Measurements from ENCODE around the gene SLC2A6. TPM values are rescaled to one million over a fixed set of nuclear protein-coding genes. Genes with fewer than 3 reads are reported as not detected.
A peak's percentile ranks its signal among the peaks of the same experiment; 100 is the strongest.

SLC2A6 gene
- total RNA-seq, 1 donor from 2014 or later: 8.7 TPM

DNA sequence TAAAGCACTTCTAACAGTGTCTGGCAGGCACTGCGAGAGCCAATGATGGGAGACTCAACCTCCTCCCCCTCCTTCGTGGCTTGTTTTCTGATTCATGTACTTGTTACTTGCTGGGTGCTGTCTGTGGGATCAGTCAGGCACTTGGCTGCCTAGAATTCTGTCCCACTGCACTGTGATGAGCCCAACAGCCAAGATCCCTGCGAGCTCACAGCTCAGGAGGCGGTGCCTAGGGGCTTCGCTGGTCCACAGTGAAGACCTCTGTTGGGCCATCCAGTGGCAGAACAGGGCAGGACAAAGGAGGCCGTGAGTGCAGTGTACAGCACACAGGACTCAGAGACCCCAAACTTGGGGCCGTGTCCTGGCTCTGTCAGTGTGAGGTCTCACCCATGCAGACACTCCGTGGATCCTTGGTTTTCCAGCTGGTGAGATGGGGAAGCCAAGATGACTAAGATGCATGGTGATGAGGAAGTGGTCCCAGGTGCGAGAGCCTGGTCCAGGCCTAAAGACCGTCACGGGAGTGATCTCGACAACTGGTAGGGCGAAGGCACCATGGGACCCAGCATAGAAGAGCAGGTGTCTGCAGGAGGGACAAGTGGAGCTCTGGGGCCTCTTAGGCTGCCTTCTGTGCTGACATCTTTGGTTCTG, 26.4 kb upstream of the SLC2A6 start:
- Histone ChIP-seq H3K9me3 (peaks cover 12 to 20% of the 10 kb centered on the region in 2 donors), H3K36me3 (no peaks in the 10 kb centered on the region), H3K4me3 (no peak overlapping the region), H3K27ac (peak overlapping the region in 1 of 2 donors; percentile 22), H3K27me3 (no peaks in the 10 kb centered on the region), H3K4me1 (peaks cover 0 to 17% of the 10 kb centered on the region in 2 donors)
- intact Hi-C loops (cut with DNase I): no loop called here
- TF ChIP-seq, protein P1, sequence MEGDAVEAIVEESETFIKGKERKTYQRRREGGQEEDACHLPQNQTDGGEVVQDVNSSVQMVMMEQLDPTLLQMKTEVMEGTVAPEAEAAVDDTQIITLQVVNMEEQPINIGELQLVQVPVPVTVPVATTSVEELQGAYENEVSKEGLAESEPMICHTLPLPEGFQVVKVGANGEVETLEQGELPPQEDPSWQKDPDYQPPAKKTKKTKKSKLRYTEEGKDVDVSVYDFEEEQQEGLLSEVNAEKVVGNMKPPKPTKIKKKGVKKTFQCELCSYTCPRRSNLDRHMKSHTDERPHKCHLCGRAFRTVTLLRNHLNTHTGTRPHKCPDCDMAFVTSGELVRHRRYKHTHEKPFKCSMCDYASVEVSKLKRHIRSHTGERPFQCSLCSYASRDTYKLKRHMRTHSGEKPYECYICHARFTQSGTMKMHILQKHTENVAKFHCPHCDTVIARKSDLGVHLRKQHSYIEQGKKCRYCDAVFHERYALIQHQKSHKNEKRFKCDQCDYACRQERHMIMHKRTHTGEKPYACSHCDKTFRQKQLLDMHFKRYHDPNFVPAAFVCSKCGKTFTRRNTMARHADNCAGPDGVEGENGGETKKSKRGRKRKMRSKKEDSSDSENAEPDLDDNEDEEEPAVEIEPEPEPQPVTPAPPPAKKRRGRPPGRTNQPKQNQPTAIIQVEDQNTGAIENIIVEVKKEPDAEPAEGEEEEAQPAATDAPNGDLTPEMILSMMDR (IDR thresholded peaks at IDR 0.05): no peak
- no peak for DNase-seq (ENCODE audit: low spot score in 2 of 2)

DNA sequence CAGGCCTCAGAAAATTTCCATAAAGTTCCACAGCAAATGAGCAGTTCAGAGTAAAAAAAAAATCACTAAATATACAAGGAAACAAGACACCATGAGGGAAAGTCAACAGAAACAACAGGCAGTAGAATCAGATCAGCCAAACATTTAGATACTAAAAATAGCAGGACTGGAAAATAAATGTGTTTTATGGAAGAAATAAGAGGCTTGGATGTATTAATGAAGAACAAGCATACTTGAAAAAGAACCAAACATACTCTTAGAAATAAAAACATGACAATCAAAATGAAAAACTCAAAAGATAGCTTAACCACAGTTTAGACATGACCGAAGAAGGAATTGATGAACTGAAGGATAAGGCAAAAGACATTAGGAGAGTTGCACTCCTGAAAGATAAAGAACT, 23.2 kb upstream of the SLC2A6 start:
- intact Hi-C loops (cut with DNase I): no loop called here

DNA sequence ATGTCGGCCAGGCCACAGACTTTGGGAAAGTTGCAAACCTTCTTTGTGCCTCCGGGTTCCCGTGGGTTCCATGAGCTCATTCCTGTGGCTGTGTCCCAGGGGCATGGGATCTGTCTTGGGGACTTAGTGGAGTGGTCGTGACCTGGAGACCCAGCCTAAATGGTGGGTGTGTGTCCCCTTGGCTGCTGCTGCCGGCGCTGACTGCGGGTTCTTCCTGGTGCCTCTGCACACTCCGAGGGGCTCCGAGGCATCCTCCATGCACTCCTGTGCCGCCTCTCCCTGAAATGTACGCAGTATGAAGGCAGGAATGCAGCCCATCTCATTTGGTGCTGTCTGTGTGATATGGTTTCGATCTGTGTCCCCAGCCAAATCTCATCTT, 21.0 kb upstream of the SLC2A6 start:
- TF ChIP-seq, protein P1 (IDR thresholded peaks at IDR 0.05): no peak
- no peak overlapping the region for H3K27ac ChIP-seq
- H3K4me1 ChIP-seq: no peaks in the 10 kb centered on the region
- intact Hi-C loops (cut with DNase I): no loop called here
- peaks cover 12 to 20% of the 10 kb centered on the region in 2 donors for H3K9me3 ChIP-seq
- no peaks in the 10 kb centered on the region for H3K27me3 ChIP-seq
- DNase-seq (ENCODE audit: low spot score in 2 of 2): no peak
- no peaks in the 10 kb centered on the region for H3K36me3 ChIP-seq
- H3K4me3 ChIP-seq: no peak overlapping the region

More for the DNA sequence above, 23.2 kb upstream of the SLC2A6 start:
- Histone ChIP-seq H3K36me3 (no peaks in the 10 kb centered on the region), H3K4me3 (no peak overlapping the region), H3K27me3 (no peaks in the 10 kb centered on the region), H3K27ac (no peak overlapping the region), H3K4me1 (peaks cover 0 to 12% of the 10 kb centered on the region in 2 donors), H3K9me3 (peaks cover 12 to 20% of the 10 kb centered on the region in 2 donors)
- TF ChIP-seq, protein P1 (IDR thresholded peaks at IDR 0.05): no peak
- no peak for DNase-seq (ENCODE audit: low spot score in 2 of 2)

DNA sequence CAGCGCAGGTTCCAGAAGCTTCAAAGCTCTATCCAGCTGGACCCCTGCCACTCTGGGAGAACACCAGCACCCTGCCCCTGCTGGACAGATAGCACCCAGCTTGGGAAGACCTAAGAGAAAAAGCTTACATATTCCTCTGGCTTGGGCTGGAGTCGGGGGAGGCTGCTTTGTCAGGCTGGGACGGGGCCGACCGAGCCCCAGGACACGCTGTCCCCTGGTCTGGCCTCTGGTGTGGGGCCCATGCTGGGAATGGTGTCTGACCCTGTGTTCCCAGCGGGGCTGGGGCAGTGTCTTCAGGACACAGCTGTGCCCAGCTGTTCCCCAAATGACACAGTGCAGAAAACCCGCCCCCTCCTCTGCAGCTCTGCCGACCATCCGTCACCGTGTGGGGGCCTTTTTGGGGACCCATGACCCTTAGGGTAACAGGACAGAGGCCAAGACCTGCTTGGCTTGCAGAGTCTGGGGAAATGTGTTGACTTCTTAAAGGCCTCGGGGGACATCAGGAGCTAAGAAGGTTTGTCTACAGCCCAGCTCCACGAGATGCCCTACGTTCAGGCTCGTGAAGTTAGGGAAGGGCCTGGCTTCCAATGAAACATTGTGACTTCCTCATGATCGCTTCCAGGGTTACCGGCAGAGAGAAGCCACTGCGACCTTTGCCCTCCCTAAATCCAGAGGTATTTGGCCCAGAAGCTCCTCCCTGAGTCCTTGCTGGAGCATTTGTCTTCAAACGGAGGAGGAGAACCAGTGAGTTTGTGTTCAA, 20.4 kb upstream of the SLC2A6 start:
- Histone ChIP-seq H3K36me3 (no peaks in the 10 kb centered on the region), H3K27ac (no peak overlapping the region), H3K4me1 (no peaks in the 10 kb centered on the region), H3K27me3 (no peaks in the 10 kb centered on the region), H3K4me3 (no peak overlapping the region), H3K9me3 (peaks cover 12 to 20% of the 10 kb centered on the region in 2 donors)
- TF ChIP-seq, protein P1 (IDR thresholded peaks at IDR 0.05): no peak
- no peak for DNase-seq (ENCODE audit: low spot score in 2 of 2)
- intact Hi-C loops (cut with DNase I): no loop called here

DNA sequence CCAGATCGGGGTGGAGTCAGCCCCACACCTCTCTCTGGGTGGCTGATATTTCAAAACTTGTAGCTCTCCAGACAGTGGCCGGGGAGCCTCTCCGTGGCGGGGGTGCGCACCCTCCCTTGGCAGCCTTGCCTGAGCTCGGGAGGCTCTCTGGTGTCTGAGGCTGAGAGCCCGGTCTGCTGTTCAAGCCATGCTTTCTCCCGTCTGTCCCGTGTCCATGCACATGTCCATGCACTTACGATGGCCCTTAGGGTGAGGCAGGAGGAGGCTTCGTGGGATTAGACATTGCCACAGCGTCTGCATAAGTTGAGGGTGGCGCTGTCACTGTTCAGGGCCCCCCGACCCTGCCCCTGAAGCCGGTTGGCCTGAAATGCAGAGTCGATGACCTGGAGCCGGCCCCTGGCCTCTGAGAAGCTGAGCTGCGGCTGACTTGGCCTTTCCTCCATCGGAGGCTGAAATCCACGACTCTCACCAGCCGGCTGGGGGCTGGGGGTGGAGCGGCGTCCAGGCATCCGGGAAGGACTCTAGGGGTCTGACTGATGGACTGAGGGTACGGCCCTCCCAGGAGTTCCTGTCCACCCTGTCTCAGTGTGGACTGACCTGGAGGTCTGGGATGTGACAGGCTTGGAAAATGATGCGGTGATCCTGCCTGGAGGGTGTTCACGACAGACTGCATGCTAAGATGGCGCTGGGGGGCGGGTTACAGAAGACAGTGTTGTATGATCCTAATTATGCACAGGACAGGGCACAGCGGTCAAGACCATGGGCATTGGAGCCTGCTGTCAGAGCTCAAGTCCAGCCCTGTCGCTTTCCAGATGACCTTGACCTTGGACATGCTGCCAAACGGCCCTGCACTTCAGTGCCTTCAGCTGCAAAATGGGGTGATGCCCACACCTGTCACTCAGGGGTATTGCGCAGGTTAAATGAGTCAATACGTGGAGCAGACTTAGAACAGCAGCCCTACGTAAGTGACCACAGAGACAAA, 18.3 kb upstream of the SLC2A6 start:
- TF ChIP-seq, protein P1 (IDR thresholded peaks at IDR 0.05): no peak
- Histone ChIP-seq H3K4me3 (no peak overlapping the region), H3K4me1 (peaks cover 3 to 8% of the 10 kb centered on the region in 2 donors), H3K27me3 (no peaks in the 10 kb centered on the region), H3K27ac (no peak overlapping the region), H3K9me3 (peaks cover 8 to 9% of the 10 kb centered on the region in 2 donors), H3K36me3 (no peaks in the 10 kb centered on the region)
- DNase-seq (ENCODE audit: low spot score in 2 of 2): no peak
- intact Hi-C loops (cut with DNase I): no loop called here
